Heart right ventricle (tissue), 16 donors: Measurements from ENCODE around the gene AGPS. TPM values are rescaled to one million over a fixed set of nuclear protein-coding genes. Genes with fewer than 3 reads are reported as not detected.
A peak's percentile ranks its signal among the peaks of the same experiment; 100 is the strongest.

Experiments used
- ATAC-seq, 8 donors: fragments of 200-7000 bp; cut with Tn5 transposase; one replicate each; pipeline ENCODE4 v1.9.1; 2020; ENCODE audit warnings: mild to moderate bottlenecking in 8 of 8, moderate library complexity in 8 of 8, moderate number of reproducible peaks in 1 of 8
- DNase-seq, 2 donors: peaks; one replicate each; pipeline ENCODE4 v3.0.0-alpha.2; 2020
- H3K27ac ChIP-seq, 10 donors: fragments of 200-600 bp; sonication (generic) in 2 of 10; one replicate each; pipeline versions ENCODE4 v1.5.0 to v1.8.0; 2020 to 2022; ENCODE audit warnings: mild to moderate bottlenecking in 3 of 10
- H3K27me3 ChIP-seq, 7 donors: fragments of 200-600 bp; one replicate each; pipeline ENCODE4 v1.8.0; 2021 to 2022; ENCODE audit warnings: mild to moderate bottlenecking in 2 of 7
- H3K36me3 ChIP-seq, 9 donors: fragments of 200-600 bp; sonication (generic) in 1 of 9; one replicate each; pipeline versions ENCODE4 v1.5.0 to v1.8.0; 2020 to 2022; ENCODE audit warnings: mild to moderate bottlenecking in 2 of 9
- H3K4me1 ChIP-seq, 9 donors: fragments of 200-600 bp; sonication (generic) in 1 of 9; one replicate each; pipeline versions ENCODE4 v1.5.0 to v1.8.0; 2020 to 2022; ENCODE audit warnings: mild to moderate bottlenecking in 4 of 9
- H3K4me3 ChIP-seq, 10 donors: fragments of 200-600 bp; sonication (generic) in 2 of 10; one replicate each; pipeline versions ENCODE4 v1.5.0 to v1.8.0; 2020 to 2022; ENCODE audit warnings: mild to moderate bottlenecking in 7 of 10, moderate library complexity in 2 of 10
- H3K9me3 ChIP-seq, 11 donors: fragments of 200-600 bp in 10 of 11; sonication (generic) in 2 of 11; one replicate each; pipeline versions ENCODE4 v1.5.0 to v1.8.0; 2013 to 2022; ENCODE audit warnings: mild to moderate bottlenecking in 2 of 11, control low read depth in 1 of 11, moderate library complexity in 1 of 11
- CTCF ChIP-seq, 9 donors: fragments of 200-600 bp; sonication (generic) in 2 of 9; IDR thresholded peaks; one replicate each; pipeline versions ENCODE4 v1.5.0 to v1.8.0; 2021 to 2022; ENCODE audit warnings: antibody characterized with exemption in 9 of 9, mild to moderate bottlenecking in 5 of 9, moderate library complexity in 1 of 9
- WGBS, 2 donors: extraction: QIAGEN DNeasy Blood & Tissue Kit; methylation state at CpG; one replicate each; pipeline ENCODE4 v1.1.7; 2013; ENCODE audit warnings: inconsistent platforms in 1 of 2; 5-methylcytosine and 5-hydroxymethylcytosine counted together
- intact Hi-C, 10 donors: fragments of 100-400 bp; cut with DNase I; formaldehyde crosslinking; loops; one replicate each; pipeline versions ENCODE4 v1.11.1 to v1.14.2; 2022
- polyA plus RNA-seq, 2 donors: library from polyadenylated mRNA; stranded (reverse); fragments of 200-250 nt; gene quantifications; one replicate each; pipeline ENCODE4 v1.2.3, GENCODE V29; 2013
- total RNA-seq, 10 donors: library from RNA; stranded (reverse); fragmentation: NEBNext Ultra II Directional in 3 of 10; extraction: Animal tissue kit (Norgen Biotek cat#: 25700) in 3 of 10; gene quantifications; one replicate each; pipeline versions ENCODE4 v1.2.1 to v1.2.4, GENCODE V29; 2021 to 2023
- donor health status: Arrhythmogenic right ventricular cardiomyopathy.
- donor health status: ischemic (EF 13 %, LVEDD 7.1; RV severe dilation, severe dysfunction).
- donor health status: healthy with polysubstance abuse.
- donor health status: DM: no; HTN: yes; CAD: no.
- donor health status: DM: no; HTN: no; CAD: no.
- donor health status: ischemic (EF 25% LVEDD 6.9; RV normal size, moderate dysfunction).
- donor health status: ischemic (EF 25% LVEDD 5.7; RV mildly dilated, moderate dysfunction).
- donor health status: healthy.
- donor health status: DM: yes; HTN: yes; CAD: no.
- donor health status: Ischemic cardiomyopathy.
- donor health status: ischemic (EF 35%, LVEDD 5.7; RV mildly dilated, moderate dysfunction).
- donor health status: nonischemic (EF 11% LVEDD 7.7; RV severe dilation, severe dysfunction).
- donor health status: DM: yes; HTN: yes; CAD: no.
- donor health status: PGD.
- donor health status: ischemic (EF 29% LVEDD 5.4; RV normal size, mild dysfunction).
- donor health status: nonischemic (EF 23%, LVEDD 6.1; RV moderate dilation, normal function).

AGPS gene
- total and polyA plus RNA-seq, 12 donors = 4.6 to 32.0 (median 28.4) TPM

- DNase-seq (no peak), ATAC-seq (no peak)
- Histone ChIP-seq H3K27ac (peak overlapping the region in 5 of 10 donors; percentile 12 to 56 (median 50)), H3K9me3 (no peaks in the 10 kb centered on the region), H3K36me3 (no peaks in the 10 kb centered on the region), H3K4me1 (peaks cover 0 to 77% (median 67%) of the 10 kb centered on the region in 9 donors), H3K27me3 (no peaks in the 10 kb centered on the region), H3K4me3 (no peak overlapping the region)
- 82 to 89% methylated on average over 1 of the region's 1 CpG for WGBS, 2 donors
- TF ChIP-seq CTCF (IDR thresholded peaks at IDR 0.05) = no peak
- intact Hi-C loops = loop anchor here in 1 of 10 donors (10.0 kb wide), 1 partner anchor 133 kb away; the partner anchor contains the start of gene NFE2L2
These were observed 5.7 kb downstream of the AGPS start for GRCh38 chr2:177398290-177398683.

- Histone ChIP-seq H3K4me1 (peaks cover 0 to 77% (median 64%) of the 10 kb centered on the region in 9 donors), H3K27me3 (no peaks in the 10 kb centered on the region), H3K36me3 (no peaks in the 10 kb centered on the region), H3K27ac (peak overlapping the region in 2 of 10 donors; percentile 50 to 54), H3K9me3 (no peaks in the 10 kb centered on the region), H3K4me3 (no peak overlapping the region)
- TF ChIP-seq CTCF (IDR thresholded peaks at IDR 0.05) = no peak
- ATAC-seq (no peak), DNase-seq (no peak)
- intact Hi-C loops = loop anchor here in 1 of 10 donors (10.0 kb wide), 1 partner anchor 134 kb away; the partner anchor contains the start of gene NFE2L2
- 66 to 81% methylated on average over 1 of the region's 1 CpG for WGBS, 2 donors
These were observed 6.2 kb downstream of the AGPS start for GRCh38 chr2:177398791-177399190.

GRCh38 chr2:177399376-177399775, 6.8 kb downstream of the AGPS start:
- ATAC-seq (no peak), DNase-seq (no peak)
- 46 to 78% methylated on average over 1 of the region's 1 CpG for WGBS, 2 donors
- H3K27me3 ChIP-seq = no peaks in the 10 kb centered on the region
- TF ChIP-seq CTCF (IDR thresholded peaks at IDR 0.05) = no peak
- H3K4me3 ChIP-seq = no peak overlapping the region
- peaks cover 0 to 77% (median 58%) of the 10 kb centered on the region in 9 donors for H3K4me1 ChIP-seq
- H3K36me3 ChIP-seq = no peaks in the 10 kb centered on the region
- H3K9me3 ChIP-seq = no peaks in the 10 kb centered on the region
- peak overlapping the region in 1 of 10 donors; percentile 54 for H3K27ac ChIP-seq
- intact Hi-C loops = loop anchor here in 1 of 10 donors (10.0 kb wide), 1 partner anchor 135 kb away; the partner anchor contains the start of gene NFE2L2

- intact Hi-C loops = no loop called here
- no peak for DNase-seq
- H3K27ac ChIP-seq = peak overlapping the region in 2 of 10 donors; percentile 17 to 31
- H3K36me3 ChIP-seq = no peaks in the 10 kb centered on the region
- no peaks in the 10 kb centered on the region for H3K9me3 ChIP-seq
- H3K4me1 ChIP-seq = peaks cover 0 to 79% (median 51%) of the 10 kb centered on the region in 9 donors
- ATAC-seq = peak in 2 of 8 donors; percentile 65 to 67
- 62 to 69% methylated on average over 4 of the region's 4 CpGs for WGBS, 2 donors
- TF ChIP-seq CTCF (IDR thresholded peaks at IDR 0.05) = no peak
- no peaks in the 10 kb centered on the region for H3K27me3 ChIP-seq
- H3K4me3 ChIP-seq = no peak overlapping the region
These were observed 7.9 kb downstream of the AGPS start for GRCh38 chr2:177400337-177400923.
